HG02938 (cell line): Measurements from ENCODE around the gene RPRD1B.

ENCODE experiments used
- ATAC-seq: cut with Tn5 transposase; IDR thresholded peaks from one replicate; pipeline ENCODE4 v1.9.1; 2021; ENCODE audit warnings: mild to moderate bottlenecking, moderate library complexity; ENCODE audit not compliant: unreplicated experiment

The RPRD1B gene

DNA sequence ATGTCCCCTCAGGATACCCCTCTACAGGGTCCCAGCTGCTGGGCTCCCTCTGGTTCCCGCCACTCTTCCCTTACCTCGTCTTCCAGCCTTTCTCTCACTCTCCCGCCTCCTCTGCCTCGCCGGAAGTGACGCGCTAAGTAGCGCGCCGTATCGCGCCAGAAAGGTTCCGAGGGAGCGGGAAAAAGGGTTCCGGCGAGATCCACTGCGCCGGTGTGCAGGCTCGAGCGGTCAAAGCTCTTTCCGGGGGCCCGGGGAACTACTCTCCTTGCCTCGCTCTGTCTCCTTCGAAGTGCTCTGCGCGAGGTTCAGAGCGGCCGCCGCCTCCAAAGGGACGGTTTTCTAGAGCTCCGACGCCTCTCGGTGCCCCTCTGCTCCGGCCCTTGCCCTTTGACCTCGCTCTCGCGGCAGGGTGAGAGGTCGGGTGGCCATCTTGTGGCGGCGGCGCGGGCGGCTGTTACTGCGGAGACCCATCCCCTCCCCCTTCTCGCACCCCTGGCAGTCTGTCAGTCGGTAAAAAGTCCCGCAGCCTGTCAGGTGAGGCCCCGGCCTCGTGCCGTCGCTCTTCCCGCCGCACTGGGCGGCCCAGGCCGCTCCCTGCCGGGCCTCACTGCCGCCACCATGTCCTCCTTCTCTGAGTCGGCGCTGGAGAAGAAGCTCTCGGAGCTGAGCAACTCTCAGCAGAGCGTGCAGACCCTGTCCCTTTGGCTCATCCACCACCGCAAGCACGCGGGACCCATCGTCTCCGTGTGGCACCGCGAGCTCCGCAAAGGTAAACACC lies at the start of gene RPRD1B, which contains the start of gene TTI1:
TSS of gene RPRD1B (plus strand) at position 417 of the 778 bp plus-strand sequence. CDS start at position 619, 202 bp downstream.
TSS of gene TTI1 (minus strand) at position 127 of the 778 bp plus-strand sequence. CDS start 19,640 bp downstream, outside the sequence.
- peak; percentile 77 for ATAC-seq

DNA sequence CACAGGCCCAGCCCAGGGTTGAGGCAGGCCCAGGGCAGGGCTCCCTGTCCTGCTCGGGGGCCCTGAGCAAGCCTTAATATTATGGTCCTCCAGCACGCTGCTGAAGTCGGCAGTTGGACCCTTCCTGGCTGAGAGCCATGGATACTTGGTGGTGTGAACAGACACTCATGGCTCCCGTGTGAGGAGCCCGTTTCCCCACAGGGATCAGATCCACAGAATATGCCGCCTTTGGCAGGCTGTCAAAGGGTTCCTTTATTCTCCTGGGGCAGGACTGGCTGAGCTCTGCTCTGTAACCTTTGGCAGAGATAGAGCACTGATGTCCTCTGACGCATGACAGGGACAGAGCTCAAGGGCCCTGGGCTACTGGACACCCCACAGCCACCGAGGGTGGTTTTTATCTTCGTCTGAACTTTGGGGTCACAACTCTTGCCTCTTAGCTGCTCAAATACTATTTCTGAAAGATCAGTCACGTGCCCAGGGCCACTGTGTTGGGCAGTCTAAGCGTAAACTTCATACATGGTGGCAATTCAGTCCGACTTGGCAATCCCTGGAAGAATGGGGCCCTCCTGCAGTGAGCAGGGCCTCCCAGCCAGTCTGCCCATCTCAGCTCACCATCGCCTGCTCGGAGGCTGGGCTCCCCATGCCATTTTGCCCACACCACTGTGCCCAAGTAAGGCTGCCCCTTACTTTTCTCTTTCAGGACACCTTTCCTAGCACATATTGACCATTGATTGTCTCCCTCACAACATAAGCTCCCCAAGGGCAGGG lies 49.3 kb upstream of the RPRD1B start:
- no peak for ATAC-seq

GRCh38 chr20:37986044-37986858 lies 47.3 kb upstream of the RPRD1B start:
- no peak for ATAC-seq

DNA sequence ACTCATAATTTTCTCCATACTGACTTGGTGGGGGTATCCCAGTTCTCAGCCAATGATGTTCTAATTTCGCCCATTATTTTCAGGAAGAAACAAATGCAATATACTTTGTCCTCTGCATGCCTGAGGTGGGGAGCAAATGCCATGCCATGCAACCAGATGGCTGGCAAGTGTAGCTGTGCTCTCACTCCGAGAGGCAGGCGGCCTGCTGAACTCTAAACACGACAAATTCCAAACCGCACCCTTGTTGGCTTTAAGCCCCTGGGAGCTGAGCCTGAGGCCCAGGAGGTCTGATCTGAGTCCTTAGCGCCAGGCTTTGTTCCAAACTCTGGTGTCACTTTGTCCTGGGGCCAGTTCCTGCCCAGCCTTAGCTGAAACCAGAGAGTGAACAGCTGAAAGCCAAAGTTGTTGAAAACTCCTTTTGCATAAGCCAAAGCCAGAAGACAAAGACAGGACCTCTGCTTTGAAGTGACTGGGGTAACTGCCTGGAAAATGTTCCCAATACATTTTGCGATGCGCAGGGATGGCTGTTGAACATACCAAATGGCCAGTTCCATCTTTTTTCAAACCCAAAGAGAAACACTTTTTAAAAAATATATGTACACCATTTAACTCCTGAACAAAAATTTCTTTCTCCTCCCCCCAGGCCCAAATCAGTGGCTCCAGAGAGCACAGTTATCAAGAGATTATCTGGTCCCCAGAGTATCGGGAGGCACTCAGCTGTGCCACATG lies 46.5 kb upstream of the RPRD1B start:
- no peak for ATAC-seq

DNA sequence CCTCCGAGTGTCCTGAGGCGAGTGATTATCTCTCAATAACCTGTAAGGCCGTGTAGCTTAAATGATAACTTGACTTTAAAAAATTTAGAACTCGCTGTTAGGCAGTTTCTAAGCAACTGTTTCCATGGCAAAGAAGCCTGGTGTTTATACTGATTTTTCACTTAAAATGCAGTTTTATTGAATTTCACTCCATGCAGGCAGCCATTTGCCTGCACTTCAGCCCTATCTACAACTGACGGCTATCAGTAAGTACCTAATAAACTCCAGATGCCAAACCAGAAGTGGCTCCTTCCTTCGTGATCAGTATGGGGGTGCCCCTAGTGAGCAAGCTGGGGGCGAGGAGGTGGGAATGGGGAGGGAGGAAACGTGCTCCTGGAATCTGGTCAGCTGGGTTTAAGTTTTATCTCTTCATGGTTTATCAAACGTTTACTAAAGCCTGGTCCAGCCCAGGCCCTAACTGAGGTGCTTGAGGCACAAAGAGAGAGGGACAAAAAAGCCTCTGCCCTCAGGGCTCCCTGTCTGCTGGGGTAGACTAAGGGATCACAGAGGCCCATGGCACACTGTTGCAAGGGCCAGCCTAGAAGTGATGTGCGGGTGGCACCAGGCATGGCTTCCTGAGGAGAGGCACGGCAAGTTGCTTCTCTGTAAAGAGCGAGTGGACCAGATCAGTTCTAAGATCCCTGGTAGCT lies 45.8 kb upstream of the RPRD1B start:
- ATAC-seq = no peak

DNA sequence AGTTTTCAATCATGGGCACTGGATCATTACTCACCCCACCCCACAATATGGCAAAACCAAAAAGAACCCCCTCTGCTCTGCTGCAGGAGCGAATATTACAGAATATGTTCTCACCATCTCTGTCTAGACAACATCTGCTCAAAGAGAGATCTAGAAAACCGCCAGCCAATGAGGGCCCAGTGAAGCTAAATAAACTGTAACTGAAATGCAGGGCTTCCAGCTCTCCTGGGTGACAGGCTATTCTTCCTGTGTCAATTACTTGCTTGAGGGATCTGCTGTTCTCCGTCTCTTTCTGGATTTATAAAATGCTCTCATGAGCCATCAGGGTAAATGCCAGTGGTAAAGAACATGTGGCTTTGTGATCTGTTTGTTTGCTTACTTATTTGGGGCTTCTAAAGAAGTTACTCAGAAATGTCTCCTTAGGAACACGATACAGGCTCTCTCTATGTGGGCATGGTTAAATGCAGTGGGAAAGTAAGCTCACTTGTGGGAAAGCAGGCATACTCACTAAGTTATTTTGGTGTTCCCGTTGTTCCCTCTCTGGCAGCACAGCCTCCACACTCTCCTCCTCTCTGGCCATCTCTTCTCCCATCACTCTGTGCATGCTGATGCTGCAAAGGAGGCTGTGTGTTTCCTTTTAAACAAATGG lies 45.1 kb upstream of the RPRD1B start:
- ATAC-seq = no peak

GRCh38 chr20:37989601-37990295 lies 43.8 kb upstream of the RPRD1B start:
- no peak for ATAC-seq

GRCh38 chr20:37990571-37991151 lies 42.9 kb upstream of the RPRD1B start:
- ATAC-seq = peak; percentile 87

DNA sequence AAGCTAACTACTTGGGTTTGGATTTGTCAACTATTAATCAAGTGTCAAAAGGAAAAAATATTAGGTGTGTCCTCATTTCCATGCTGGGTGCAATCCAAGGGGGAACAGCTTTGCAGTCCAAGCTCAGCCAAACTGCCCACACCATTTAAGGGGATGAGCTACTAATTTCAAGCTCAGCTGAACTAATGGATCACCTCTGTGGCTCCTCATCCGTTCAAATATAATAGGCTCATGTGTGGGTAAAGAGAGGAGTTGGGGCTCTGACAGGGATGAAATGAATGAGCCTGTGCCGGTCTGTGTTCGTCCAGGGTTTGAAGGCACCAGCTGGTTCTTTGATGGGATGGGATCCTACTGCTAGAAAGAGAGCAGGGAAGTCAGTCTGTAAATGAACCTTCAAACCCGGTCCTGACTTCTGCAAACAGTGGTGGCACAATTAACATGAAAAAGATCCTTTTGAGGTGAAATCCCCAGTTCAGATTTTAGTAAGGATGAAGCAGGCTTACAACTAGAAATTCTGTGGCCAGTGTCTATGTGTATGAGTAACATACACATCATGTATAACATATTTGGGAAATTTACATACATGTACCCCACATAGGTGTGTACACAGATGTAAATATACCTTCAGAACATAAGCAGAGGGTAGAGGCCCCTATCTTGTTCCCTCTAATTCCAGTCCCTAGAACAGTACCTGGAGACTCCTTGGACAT lies 42.2 kb upstream of the RPRD1B start:
- no peak for ATAC-seq

DNA sequence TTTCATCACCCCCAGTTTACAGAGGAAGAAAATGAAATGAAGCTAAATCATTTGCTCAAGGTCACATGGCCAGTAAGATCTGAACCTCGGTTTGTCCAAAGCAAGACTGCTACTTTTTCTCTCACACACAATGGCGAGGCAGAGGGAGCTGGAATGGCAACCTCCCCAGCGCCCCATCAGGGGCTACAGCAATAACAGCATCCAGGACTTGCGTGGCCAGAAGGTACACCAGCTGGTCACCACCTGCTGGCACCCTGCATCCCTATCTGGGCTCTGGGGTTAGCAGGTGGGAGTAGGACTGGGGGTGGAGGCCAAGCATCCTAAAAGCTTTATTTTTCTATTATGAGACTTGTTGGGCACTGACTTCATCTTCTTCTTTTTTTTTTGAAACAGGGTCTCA lies 41.6 kb upstream of the RPRD1B start:
- ATAC-seq = no peak

DNA sequence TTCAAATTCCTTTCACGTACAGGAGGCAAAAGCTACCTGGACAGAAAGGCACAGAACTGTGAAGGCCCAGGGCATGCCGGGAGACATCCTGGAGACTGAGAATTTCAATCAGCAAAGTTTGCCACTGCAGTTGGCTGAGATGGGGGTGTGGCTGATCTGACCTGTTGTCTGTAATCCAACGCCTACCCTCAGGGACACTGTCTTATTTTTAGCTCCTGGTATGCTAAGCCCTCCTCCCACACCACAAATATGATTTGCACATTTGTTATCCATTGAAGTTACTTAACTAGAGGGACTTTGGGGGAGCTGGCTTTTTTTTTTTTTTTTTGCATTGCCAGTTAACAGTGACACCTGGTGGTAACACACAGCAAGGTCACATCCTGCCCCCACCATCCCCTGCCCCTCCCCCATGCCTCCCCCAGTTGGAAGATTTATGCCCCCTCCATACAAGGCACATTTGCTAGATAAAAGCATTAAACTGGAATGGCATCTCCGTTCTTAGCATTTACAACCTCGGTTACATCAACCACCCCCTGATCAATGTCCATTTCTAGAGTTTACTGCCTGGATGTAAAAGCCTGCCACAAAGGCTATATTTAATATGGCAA lies 40.6 kb upstream of the RPRD1B start:
- no peak for ATAC-seq

DNA sequence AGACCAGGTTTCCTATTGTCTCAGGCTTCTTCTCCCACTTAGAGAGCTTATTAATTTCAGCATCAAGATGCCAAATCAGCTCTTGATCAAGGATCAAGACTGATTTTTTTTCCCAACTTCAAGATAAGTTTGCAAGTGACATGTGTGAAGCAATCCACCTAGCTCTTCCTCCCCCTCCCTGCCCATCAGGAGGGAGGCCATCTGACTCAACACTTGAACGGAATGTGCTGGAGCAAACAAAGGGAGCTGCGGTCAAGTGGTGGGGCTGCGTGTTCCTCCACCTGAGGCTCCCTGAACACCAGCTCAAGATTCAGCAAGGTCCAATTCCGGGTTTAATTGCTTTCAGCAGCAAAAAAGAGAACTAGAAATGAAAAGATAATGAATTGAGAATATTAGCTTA lies 39.0 kb upstream of the RPRD1B start:
- ATAC-seq = no peak

GRCh38 chr20:37995856-37996605 lies 37.5 kb upstream of the RPRD1B start:
- ATAC-seq = no peak

GRCh38 chr20:37997516-37997915 lies 36.0 kb upstream of the RPRD1B start:
- ATAC-seq = no peak

- no peak for ATAC-seq
These were observed 33.9 kb upstream of the RPRD1B start for GRCh38 chr20:37999526-38000263.

DNA sequence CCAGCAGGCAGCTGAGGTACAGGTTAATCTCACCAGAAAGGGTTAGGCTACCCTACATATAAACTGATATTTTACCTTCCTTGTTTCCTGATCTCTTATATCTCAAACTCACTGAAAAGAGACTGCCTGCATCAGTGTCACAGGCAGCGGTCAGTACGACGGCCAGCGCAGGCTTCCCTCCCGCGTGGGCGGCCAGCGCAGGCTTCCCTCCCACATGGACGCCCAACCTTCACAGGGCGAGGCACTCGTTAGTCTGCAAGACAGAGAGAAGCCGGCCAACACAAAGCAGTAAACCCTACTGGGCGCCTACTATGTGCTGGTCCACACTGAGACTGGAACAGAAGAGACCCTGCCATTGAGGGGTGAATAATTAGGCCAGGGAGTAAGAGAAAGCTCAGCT lies 33.3 kb upstream of the RPRD1B start:
- no peak for ATAC-seq
